Glomerular visceral epithelial cell (primary cell): ENCODE data around the gene HTT.

Source experiments
- DNase-seq: peaks from one replicate; pipeline ENCODE4 v3.0.0-alpha.2; 2016; ENCODE audit errors: extremely low spot score

HTT gene

DNA sequence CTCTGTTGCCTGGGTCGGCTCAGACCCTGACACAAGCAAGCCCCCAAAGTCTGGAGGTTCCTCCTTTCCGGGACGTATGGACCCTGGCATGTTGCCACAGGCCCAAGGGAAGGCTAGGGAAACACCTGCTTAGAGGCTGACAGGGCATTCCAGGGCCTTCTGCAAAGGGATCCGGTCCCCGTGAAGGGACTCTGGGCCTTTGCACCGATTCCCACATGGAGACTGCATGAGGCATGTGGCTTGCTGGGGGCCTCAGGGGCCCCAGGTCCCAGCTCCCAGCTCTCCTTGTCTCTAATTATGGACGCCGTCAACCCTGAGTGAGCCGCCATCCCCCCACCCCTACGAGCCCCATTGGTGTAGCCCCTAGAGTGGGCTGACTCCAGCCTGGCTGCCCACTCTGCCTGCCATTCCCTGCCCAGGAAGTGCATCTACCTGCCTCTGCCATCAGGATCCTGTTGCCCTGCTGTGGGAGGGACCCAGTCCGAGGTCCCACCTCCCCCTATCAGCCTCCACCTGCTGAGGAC, 214.2 kb downstream of the HTT start:
- no peak for DNase-seq

GRCh38 chr4:3290476-3290875, 216.0 kb downstream of the HTT start:
- DNase-seq: no peak

GRCh38 chr4:3290889-3291321, 216.4 kb downstream of the HTT start:
- no peak for DNase-seq

DNA sequence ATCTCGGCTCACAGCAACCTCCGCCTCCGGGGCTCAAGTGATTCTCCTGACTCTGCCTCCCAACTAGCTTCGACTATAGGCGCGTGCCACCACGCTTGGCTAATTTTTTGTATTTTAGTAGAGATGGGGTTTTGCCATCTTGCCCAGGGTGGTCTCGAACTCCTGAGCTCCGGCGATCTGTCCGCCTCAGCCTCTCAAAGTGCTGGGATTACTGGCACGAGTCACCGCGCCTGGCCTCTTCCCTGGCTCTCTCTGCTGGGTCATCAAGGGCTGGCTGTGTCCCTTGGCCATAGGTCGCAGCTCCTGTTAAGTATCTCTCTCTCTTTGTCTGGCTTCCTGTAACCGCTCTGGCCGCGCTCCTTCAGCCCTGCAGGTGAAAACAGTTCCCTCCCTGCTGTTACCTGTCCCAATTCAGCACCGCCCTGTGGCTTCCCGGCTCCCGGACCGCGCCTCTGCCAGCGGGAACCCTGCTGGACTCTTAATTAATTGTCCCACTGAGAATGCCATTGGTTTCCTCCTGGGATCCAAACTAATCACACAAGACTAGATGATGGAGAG, 217.0 kb downstream of the HTT start:
- no peak for DNase-seq

GRCh38 chr4:3291969-3292570, 217.6 kb downstream of the HTT start:
- DNase-seq: peak; percentile 69

DNA sequence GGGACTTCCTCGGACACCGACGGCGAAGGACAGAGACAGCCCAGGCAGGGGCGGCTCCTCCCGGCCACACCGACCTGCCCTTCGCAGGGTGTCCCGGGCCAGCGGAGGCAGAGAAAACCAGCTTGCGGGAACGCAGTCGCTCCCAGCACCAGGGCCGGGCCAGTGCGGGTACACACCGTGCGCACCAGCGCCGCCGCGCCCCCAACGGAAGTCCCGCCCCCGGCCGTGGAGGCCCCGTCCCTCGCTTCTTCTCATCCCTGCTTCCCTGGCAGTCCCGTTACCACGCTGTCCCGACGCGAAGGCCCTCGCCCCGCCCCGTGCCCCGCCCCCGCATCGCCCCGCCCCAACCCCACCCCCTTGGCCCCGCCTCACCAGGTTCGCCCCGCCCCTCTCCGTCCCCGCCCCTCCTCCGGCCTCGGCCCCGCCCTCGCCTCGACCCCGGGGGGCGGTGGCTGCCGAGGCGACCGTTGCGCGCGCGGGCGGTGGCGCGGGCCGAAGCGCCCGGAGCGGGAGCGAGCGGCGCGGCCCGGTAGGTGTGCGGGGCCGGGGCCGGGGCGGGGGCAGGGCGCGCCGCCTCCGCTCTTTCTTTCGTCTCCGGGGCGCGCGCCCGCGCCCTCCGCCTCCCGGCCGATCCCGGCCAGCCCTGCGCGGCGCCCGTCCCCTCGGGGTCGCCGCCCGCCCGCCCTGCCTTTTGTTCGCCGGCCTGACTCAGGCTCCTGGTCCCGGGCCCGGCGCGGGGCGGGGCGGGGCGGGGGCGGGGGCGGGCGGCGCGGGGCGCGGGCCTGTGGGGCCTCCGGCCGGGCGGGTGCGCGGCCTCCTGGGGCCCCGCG, 218.3 kb downstream of the HTT start, which contains the start of gene RGS12:
Gene RGS12 (plus strand): TSS at position 451 of the 830 bp plus-strand sequence. CDS start 23,150 bp downstream, outside the sequence.
- DNase-seq: peak; percentile 95
